Fibroblast of lung (primary cell): Measurements from ENCODE around the gene RERG. TPM values are rescaled to one million over a fixed set of nuclear protein-coding genes. Genes with fewer than 3 reads are reported as not detected.

Experiments
- DNase-seq, 2 donors: peaks; one replicate each; pipeline versions ENCODE4 v3.0.0 to v3.0.0-alpha.2; 2010; ENCODE audit warnings: low read depth in 2 of 2
- H2AFZ ChIP-seq: 2 replicates; pipeline ENCODE4 v1.5.1; 2012; ENCODE audit warnings: low read length, control low read depth, inconsistent platforms
- H3K27ac ChIP-seq: 2 replicates; pipeline ENCODE4 v1.5.1; 2011; ENCODE audit warnings: low read length, control low read depth; ENCODE audit not compliant: insufficient read depth
- H3K27me3 ChIP-seq: 2 replicates; pipeline ENCODE4 v1.5.1; 2011; ENCODE audit warnings: mild to moderate bottlenecking, low read length; ENCODE audit not compliant: control insufficient read depth, insufficient read depth
- H3K36me3 ChIP-seq: 2 replicates; pipeline ENCODE4 v1.5.1; 2011; ENCODE audit warnings: low read length; ENCODE audit not compliant: control insufficient read depth, insufficient read depth
- H3K4me1 ChIP-seq: 2 replicates; pipeline ENCODE4 v1.5.1; 2011; ENCODE audit warnings: low read length; ENCODE audit not compliant: control insufficient read depth, insufficient read depth; ENCODE audit errors: extremely low read depth
- H3K4me2 ChIP-seq: 2 replicates; pipeline ENCODE4 v1.5.1; 2011; ENCODE audit warnings: low read length, control low read depth; ENCODE audit not compliant: insufficient read depth; ENCODE audit errors: extremely low read depth
- H3K4me3 ChIP-seq, 4 experiments: fragments of 200-600 bp in 1 of 4; sonication (generic) in 1 of 4; replicated peaks in 1 of 4; 2 replicates each; pipeline ENCODE4 v1.5.1; 2011 to 2016; ENCODE audit warnings: low read length in 4 of 4, low read depth in 3 of 4, mild to moderate bottlenecking in 3 of 4, control low read depth in 2 of 4, inconsistent platforms in 1 of 4, mixed read lengths in 1 of 4; ENCODE audit not compliant: insufficient read depth in 1 of 4; ENCODE audit errors: control extremely low read depth in 1 of 4
- H3K79me2 ChIP-seq: 2 replicates; pipeline ENCODE4 v1.5.1; 2012; ENCODE audit warnings: mild to moderate bottlenecking, low read length, inconsistent platforms; ENCODE audit not compliant: control insufficient read depth, insufficient read depth
- H3K9ac ChIP-seq: 2 replicates; pipeline ENCODE4 v1.5.1; 2011; ENCODE audit warnings: mild to moderate bottlenecking, low read length, control low read depth; ENCODE audit not compliant: insufficient read depth
- H3K9me3 ChIP-seq: 2 replicates; pipeline ENCODE4 v1.5.1; 2012; ENCODE audit warnings: low read depth, low read length; ENCODE audit not compliant: control insufficient read depth, insufficient read depth
- H4K20me1 ChIP-seq: 2 replicates; pipeline ENCODE4 v1.5.1; 2011; ENCODE audit warnings: low read length; ENCODE audit not compliant: control insufficient read depth, insufficient read depth; ENCODE audit errors: extremely low read depth
- CTCF ChIP-seq, 2 donors: IDR thresholded peaks in 1 of 2; conservative IDR thresholded peaks in 1 of 2; 1 replicate in 1 of 2; 2 replicates in 1 of 2; pipeline ENCODE4 v1.5.1; 2011 to 2012; ENCODE audit warnings: low read length in 2 of 2, control low read depth in 1 of 2, inconsistent platforms in 1 of 2, low read depth in 1 of 2, mild to moderate bottlenecking in 1 of 2
- EZH2 ChIP-seq: IDR thresholded peaks from 2 replicates; pipeline ENCODE4 v1.5.1; 2012; ENCODE audit warnings: low read length, control low read depth, mild to moderate bottlenecking; ENCODE audit errors: missing control alignments
- polyA plus RNA-seq, 2 donors: library from polyadenylated mRNA; depleted of rRNA in 1 of 2; stranded (reverse) in 1 of 2; unstranded in 1 of 2; fragments of >200 nt; gene quantifications; 2 replicates each; pipeline ENCODE4 v1.2.1, GENCODE V29; 2011 to 2012; ENCODE audit warnings: missing spikeins in 1 of 2
- total RNA-seq: library from RNA; depleted of rRNA; stranded (reverse); fragments of >200 nt; gene quantifications from 2 replicates; pipeline ENCODE4 v1.2.1, GENCODE V29; 2014

Gene RERG
- total and polyA plus RNA-seq, 2 donors (not counting 1 experiment from before 2014, with no cell fraction given): 0.33 to 0.57 TPM

- Histone ChIP-seq H3K79me2 (no peaks in the 10 kb centered on the region), H3K27ac (no peak overlapping the region)
- TF ChIP-seq EZH2 (no peak), CTCF (conservative IDR thresholded peaks at IDR 0.05 in 1 of 2, IDR thresholded peaks at IDR 0.05 in 1 of 2; ENCODE audit: low read depth in 1 of 2, low read length in 2 of 2) (no peak)
Measured at GRCh38 chr12:15268309-15268708, 47.1 kb upstream of the RERG start.

GRCh38 chr12:15265875-15266274 lies 44.7 kb upstream of the RERG start:
- peak in 1 of 2 donors; percentile 47 for DNase-seq
- no peaks in the 10 kb centered on the region for H3K27me3 ChIP-seq
- H3K79me2 ChIP-seq: no peaks in the 10 kb centered on the region
- no peaks in the 10 kb centered on the region for H4K20me1 ChIP-seq
- no peak overlapping the region for H3K4me2 ChIP-seq
- H3K9me3 ChIP-seq: no peaks in the 10 kb centered on the region
- H3K4me1 ChIP-seq: no peaks in the 10 kb centered on the region
- TF ChIP-seq EZH2 (no peak), CTCF (conservative IDR thresholded peaks at IDR 0.05 in 1 of 2, IDR thresholded peaks at IDR 0.05 in 1 of 2; ENCODE audit: low read depth in 1 of 2, low read length in 2 of 2) (no peak)
- H3K27ac ChIP-seq: no peak overlapping the region
- H3K9ac ChIP-seq: no peak overlapping the region
- H2AFZ ChIP-seq: no peak overlapping the region
- no peak overlapping the region for H3K4me3 ChIP-seq
- H3K36me3 ChIP-seq: no peaks in the 10 kb centered on the region

More at GRCh38 chr12:15268309-15268708, 47.1 kb upstream of the RERG start:
- Histone ChIP-seq H3K27me3 (no peaks in the 10 kb centered on the region), H3K4me3 (no peak overlapping the region), H2AFZ (no peak overlapping the region), H3K4me2 (no peak overlapping the region), H4K20me1 (no peaks in the 10 kb centered on the region), H3K9me3 (no peaks in the 10 kb centered on the region), H3K36me3 (no peaks in the 10 kb centered on the region), H3K9ac (no peak overlapping the region), H3K4me1 (no peaks in the 10 kb centered on the region)
- peak in 1 of 2 donors; percentile 44 for DNase-seq

- no peaks in the 10 kb centered on the region for H3K79me2 ChIP-seq
- no peak overlapping the region for H3K27ac ChIP-seq
- no peak overlapping the region for H3K9ac ChIP-seq
- DNase-seq: peak in 1 of 2 donors; percentile 97
- H3K4me2 ChIP-seq: no peak overlapping the region
- H3K4me1 ChIP-seq: no peaks in the 10 kb centered on the region
- H3K27me3 ChIP-seq: no peaks in the 10 kb centered on the region
- no peaks in the 10 kb centered on the region for H3K9me3 ChIP-seq
- H3K4me3 ChIP-seq: no peak overlapping the region
- no peaks in the 10 kb centered on the region for H3K36me3 ChIP-seq
- no peaks in the 10 kb centered on the region for H4K20me1 ChIP-seq
- TF ChIP-seq EZH2 (no peak), CTCF (conservative IDR thresholded peaks at IDR 0.05 in 1 of 2, IDR thresholded peaks at IDR 0.05 in 1 of 2; ENCODE audit: low read depth in 1 of 2, low read length in 2 of 2) (no peak)
- H2AFZ ChIP-seq: no peak overlapping the region
Measured at GRCh38 chr12:15256761-15257160, 35.5 kb upstream of the RERG start.
